GM13976 (cell line): ENCODE measurements around the gene AQP12A.
"Not testable (repeated sequence)": the region's sequence is repeated elsewhere in the genome, so short reads cannot be mapped to it uniquely, and the experiment has no call there.

Source experiments
- DNase-seq: peaks from one replicate; pipeline ENCODE4 v3.0.0; 2012; ENCODE audit warnings: low spot score
- CTCF ChIP-seq: IDR thresholded peaks from 2 replicates; pipeline ENCODE4 v1.5.1; 2012; ENCODE audit warnings: borderline replicate concordance, mild to moderate bottlenecking; ENCODE audit not compliant: insufficient read depth; ENCODE audit errors: extremely low read depth, missing control alignments, control extremely low read depth
- in situ Hi-C: fragments of 300-500 bp; cut with MboI; formaldehyde crosslinking; loops from one replicate; pipeline ENCODE4 v1.12.0; 2022; ENCODE audit warnings: low sequenced_read_pairs, mixed read lengths, inconsistent platforms; ENCODE audit not compliant: unreplicated experiment

The AQP12A gene

GRCh38 chr2:240691631-240692420 lies at the start of gene AQP12A:
Gene AQP12A (plus strand): TSS chr2:240691866. CDS start chr2:240691914, 48 bp downstream.
- in situ Hi-C loops, DNase-seq: not testable (repeated sequence)

- in situ Hi-C loops = no loop called here
- DNase-seq = no peak
- no peak for TF ChIP-seq CTCF
These were observed 49.4 kb upstream of the AQP12A start for GRCh38 chr2:240642061-240642805.

- DNase-seq = no peak
- in situ Hi-C loops = no loop called here
- no peak for TF ChIP-seq CTCF
These were observed 48.9 kb upstream of the AQP12A start for GRCh38 chr2:240642806-240643092.

- no peak for DNase-seq
- in situ Hi-C loops = no loop called here
- TF ChIP-seq CTCF = no peak
These were observed 48.4 kb upstream of the AQP12A start for GRCh38 chr2:240643093-240643810.

- no peak for TF ChIP-seq CTCF
- DNase-seq = no peak
- in situ Hi-C loops = no loop called here
These were observed 47.9 kb upstream of the AQP12A start for GRCh38 chr2:240643811-240644150.

GRCh38 chr2:240644171-240644651 lies 47.5 kb upstream of the AQP12A start:
- DNase-seq = no peak
- no peak for TF ChIP-seq CTCF
- in situ Hi-C loops = no loop called here
